Stimulated activated CD8-positive, alpha-beta memory T cell treated with anti-CD3 and anti-CD28 coated beads, Interleukin-12 subunit alpha, Interleukin-12 subunit beta, amount 100 ng/mL, for 24 hours (primary cell): Measurements from ENCODE around the gene NUDT8.
"Not testable (repeated sequence)": the region's sequence is repeated elsewhere in the genome, so short reads cannot be mapped to it uniquely, and the experiment has no call there.

Experiments used
- DNase-seq: peaks from one replicate; pipeline ENCODE4 v3.0.0-alpha.2; 2020; ENCODE audit errors: extremely low read depth

The NUDT8 gene

DNA sequence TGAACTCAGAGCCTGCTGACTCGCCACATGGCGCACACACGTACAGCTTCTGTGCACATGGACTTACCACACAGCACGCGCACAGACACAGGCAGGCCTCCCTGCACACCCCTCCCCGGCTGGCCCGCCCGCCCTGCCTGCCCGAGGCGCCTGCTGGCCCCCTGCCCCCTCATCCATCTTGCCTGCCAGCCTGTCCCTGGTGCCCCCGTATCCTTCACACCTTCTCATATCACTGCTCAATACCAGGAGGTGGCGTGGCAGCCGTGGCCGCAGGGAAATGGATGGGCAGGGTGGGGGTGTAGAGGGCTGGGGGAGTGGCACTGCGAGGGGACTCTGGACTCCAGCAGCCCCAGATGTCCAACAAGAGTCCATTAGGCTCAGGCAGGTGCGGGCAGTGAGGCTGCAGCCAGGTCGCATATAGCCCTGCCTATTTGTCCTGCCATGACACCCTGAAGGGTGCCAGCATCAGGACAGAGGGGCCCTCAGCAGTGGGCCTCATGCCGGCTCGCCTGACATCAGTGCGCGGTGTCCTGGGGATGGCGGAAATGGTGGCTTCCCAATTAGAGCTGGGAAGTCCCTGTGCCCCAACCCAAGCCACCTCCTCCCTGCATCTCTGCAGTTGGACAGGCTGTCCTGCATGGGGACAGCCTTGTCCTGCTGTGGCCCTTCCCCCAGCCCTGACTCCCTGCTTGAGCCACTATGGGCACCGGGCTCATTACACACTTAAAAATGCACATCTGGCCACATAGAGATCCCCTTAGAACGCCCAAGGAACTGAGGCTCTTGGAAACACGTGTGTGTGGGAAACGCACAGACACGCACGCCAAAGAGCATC, 11.8 kb upstream of the NUDT8 start:
- no peak for DNase-seq

DNA sequence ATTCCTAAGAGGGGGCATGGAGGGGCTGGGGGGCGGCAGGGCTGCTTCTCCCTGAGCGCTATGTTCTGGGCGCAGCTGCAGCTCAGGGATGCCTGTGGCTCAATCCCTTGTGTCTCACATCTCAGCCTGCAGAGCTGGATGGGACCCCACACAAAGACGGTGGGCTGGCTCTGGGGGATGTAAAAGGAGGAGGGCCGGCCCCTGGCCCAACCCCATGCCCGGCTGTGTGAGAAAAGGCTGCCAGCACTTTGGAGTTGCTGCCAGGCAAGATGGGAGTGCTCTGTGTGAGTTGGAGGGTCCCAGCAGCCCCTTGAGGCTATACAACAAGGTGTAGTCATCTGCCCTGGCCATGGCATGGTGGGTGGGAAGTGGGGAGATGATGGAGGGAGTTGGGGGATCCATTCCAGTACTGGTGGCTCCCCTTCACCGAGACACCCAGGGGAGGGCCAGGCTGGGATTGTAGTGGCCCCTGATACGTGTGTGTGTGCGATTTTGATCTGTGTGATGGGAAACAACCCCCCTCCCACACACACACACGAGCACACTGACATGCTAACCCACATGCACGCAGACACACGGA, 11.1 kb upstream of the NUDT8 start:
- DNase-seq, result no peak

DNA sequence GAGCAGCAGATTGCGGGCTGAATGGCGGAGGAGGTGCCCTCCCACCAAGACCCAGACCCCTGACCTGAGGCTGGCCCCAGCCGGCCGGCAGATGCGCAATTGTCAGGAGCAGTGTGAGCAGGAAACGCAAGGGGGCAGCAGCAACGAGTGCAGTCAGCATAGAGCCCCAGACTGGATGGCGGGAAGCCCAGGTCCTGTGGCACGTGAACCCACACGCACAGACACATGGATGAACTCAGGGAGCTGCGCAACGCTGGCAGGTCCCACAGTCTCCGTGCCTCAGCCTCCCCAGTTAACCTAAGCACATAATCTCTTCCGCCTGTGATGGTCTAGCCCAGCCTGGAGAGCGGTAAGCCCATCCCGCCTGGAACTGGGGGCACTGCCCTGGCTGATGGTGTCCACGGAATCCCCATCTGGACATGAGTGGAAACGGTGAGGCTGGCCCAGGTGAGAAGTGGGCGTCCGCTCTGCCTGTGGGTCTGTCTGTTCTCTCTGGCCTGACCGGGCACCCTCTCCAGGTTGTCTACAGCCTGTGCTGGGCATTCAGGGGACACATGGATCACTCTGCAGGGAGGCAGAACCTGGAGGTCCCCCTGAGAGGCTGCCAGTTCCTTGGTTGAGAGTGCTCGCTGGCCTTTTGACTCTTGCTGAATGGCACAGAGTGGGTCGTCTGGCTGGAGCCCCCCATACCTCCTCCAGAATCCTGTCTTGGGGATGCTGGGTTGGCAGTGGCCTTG, 10.5 kb upstream of the NUDT8 start:
- DNase-seq, result no peak

DNA sequence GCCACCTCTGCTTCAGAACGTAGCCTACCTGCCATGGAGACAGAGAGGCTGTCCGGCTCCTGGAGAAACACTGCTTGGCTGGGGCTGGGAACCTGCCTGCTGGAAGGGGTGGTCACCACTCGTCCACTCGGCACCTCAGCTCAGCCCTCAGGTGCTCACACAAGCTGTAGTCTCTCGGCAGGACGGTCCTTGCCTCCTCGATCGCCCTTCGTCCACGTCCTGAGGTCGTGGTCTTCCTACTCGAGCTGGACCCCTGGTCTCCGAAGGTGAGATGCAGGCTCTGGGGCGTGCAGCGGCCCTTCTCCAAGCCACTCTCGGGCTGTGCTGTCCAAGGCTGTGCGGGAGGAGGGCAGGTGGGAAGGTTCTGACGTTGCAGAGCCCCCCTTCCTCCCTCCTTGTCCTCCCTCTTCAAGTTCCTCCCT, 9.7 kb upstream of the NUDT8 start, which contains the start of gene TBX10:
TSS of gene TBX10 (minus strand) at position 326 of the 422 bp plus-strand sequence. CDS start at position 35, 291 bp downstream.
- no peak for DNase-seq

DNA sequence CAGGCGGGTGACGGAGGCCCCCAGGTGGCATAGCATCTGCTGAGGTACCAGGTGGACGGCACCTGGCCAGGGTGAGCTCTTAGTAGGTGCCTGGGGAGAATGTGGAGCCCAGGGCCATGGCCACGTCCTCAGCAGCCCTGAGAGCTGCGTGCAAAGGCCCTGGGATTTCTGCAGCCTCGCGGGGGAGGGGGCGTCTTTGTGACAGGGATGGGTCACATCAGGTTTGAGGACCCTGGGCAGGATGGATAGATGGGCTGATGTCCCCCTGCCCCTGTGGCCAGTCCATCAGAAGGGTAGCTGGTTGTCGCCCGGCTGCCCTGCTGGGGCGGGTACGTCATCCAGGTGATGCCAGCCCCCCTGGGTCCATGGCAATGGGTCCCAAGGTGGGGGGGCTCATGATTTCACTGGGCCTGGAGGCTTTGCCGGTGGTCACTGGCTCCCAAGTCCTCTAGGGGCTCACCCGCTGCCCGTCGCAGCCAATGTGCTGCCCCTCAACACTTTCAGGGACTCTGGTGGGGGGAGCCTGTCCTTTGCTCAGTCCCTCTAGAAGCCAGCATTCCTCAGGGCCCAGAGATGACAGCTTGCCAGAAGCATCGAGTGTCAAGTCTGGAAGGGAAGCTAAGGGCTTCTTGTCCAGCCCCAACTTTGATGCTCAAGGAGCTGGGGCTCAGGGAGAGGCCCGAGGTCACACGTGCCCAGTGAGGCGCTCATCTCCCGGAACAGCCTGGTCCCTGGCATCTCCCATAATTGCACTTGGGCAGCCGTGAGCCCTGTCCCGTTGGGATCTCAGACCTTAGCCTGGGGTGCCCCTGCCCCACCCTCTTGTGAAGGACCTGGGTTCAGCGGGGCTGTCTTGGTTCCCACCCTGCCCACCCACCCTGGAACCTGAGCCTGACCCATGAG, 9.0 kb upstream of the NUDT8 start:
- DNase-seq, result no peak

DNA sequence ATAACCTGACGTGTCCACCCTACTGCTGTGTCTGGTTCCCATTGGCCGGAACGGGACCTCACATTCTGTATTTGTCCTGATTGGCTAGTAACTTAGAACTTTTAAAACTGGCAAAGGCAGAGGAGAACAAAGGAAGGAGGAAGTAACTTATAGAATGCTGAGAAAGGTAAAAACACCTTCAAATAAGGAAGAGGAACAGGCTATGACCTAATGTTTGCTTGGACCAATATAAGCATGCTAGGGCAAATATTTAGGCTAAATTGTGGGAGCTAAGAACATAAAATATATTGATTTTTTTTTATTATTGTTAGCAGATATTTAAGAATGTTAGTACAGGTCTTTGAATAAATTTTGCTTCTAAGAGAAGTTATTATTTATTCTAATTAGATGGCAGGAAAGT, 7.7 kb upstream of the NUDT8 start:
- DNase-seq, result not testable (repeated sequence)

DNA sequence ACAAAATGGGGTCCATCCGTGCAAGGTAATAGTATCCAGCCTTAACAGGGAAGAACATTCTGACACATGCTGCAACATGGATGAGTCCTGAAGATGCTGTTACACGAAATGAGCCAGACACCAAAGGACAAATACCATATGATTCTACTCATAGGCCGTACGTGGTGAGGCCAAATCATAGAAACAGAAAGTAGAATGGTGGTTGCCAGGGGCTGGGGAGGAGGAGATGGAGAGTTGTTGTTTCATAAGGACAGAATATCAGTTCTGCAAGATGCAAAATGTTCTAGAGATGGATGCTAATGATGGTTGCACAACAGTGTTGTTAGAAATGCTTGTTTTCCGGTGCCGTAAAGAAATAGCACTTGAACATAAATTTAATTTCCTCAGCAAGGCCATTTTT, 7.2 kb upstream of the NUDT8 start:
- no peak for DNase-seq

DNA sequence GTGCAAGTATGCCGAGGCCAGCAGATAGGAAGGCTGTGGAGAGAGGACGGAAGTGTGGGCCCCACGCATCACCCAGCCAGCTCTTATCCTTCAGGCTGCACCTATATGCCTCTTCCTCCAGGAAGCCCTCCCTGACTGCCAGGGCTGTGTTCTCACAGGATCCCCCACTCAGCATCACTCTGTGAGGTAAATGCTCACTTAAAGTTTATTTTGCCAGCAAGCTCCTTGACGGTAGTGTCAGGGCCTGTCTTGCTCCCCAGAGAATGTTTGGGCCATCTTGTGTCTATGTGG, 5.4 kb upstream of the NUDT8 start:
- no peak for DNase-seq

DNA sequence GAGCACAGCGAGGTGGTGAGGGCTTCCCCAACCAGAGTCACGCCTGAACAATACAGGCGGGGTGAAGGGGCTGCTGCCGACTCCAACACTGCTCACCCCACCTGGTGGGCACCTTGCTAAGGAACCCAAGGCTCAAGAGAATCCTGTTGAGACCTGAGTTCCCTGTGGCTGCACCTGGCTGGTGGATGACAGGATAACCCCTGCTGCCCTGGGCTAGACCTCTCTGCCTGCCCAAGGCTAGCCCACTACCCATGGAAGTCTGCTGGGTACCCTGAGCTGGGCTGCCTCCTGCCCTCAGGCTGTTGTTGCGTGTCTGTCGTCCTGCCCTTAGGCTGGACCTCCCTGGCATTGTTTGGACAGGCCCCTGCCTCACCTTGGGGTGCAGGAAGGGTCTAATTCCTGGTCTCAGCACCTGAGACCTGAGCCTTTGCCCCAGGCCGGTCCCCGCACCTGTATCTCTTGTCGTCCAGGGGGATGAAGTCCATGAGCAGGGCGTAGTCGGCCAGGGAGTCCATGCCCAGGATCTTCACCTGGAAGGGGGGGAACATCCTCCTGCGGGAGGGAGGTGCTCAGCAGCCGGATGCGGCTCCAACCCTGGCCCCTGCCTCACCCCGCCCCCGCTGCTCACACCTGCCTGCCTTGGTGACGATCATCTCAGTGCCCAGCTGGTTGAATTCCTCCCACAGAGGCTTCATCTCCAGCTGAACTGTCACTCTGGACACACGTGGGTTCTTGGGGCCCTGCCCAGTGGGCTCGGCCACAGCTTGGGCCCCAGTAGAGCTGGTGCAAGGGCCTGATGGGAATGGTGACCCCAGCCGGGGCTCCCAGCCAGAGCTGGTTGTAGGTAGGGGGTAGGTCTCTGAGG, 4.9 kb upstream of the NUDT8 start:
- no peak for DNase-seq

DNA sequence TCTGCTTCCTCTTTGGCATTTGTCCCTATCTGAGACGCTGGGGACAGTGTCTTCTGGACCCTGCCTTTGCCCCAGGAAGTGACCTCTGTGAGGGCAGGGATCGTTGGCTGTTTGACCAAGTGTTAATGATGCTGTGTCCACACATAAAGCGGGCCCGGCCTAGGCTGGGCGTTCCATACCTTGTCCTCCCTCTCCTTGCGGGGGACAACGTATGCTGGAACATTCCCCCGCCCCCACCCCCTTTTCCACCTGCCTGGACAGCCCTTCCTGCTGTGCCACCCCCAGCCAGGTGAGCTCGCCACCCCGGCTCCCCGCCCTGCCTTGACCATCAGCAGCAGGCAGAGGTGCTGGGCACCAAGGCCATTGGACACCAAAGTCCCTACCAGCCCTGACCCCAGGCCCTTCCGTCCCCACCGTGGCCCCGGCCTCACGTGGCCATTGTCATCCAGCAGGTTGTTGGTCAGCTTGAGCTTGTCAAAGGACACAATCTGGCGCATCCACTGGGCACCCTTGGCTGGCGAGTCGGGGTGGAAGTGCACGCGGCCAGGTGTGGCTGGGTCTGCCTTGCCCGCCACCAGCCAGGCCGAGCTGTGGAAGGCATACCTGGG, 4.1 kb upstream of the NUDT8 start:
- no peak for DNase-seq

DNA sequence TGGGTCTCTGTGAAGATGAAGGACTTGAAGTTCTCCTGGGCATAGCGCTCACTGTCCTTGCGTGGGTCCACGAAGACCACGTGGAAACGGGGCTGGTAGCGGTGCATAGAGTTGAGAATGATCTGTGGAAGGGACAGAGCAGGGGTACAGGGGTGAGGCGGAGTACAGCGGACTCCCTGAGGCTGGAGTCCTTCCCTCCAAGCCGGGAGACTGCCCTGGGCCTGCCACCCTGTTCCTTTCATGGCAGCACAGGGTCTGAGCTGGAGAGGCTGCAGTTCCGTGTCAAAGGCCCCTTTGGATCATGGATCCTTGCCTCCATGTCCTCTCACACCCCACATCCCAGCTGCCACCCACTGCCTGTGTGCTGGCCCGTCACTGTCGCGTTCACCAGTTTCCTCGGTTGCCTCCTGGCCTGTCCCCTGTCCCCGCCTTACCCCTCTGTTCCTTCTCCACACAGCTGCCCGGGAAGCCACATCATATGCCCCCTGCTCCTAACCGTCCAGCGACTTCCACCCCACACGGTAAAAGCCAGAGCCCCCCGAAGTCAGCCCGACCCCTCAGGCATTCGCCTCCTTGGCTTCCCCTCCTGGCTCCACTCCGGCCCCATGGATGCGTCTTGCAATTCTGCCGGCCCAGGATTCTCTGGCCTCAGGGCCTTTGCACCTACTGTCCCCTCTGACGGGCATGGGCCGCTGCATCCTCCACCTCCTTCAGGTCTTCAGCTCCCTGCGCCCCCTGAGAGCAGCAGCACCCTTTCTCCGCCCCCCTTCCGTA, 3.4 kb upstream of the NUDT8 start:
- no peak for DNase-seq

DNA sequence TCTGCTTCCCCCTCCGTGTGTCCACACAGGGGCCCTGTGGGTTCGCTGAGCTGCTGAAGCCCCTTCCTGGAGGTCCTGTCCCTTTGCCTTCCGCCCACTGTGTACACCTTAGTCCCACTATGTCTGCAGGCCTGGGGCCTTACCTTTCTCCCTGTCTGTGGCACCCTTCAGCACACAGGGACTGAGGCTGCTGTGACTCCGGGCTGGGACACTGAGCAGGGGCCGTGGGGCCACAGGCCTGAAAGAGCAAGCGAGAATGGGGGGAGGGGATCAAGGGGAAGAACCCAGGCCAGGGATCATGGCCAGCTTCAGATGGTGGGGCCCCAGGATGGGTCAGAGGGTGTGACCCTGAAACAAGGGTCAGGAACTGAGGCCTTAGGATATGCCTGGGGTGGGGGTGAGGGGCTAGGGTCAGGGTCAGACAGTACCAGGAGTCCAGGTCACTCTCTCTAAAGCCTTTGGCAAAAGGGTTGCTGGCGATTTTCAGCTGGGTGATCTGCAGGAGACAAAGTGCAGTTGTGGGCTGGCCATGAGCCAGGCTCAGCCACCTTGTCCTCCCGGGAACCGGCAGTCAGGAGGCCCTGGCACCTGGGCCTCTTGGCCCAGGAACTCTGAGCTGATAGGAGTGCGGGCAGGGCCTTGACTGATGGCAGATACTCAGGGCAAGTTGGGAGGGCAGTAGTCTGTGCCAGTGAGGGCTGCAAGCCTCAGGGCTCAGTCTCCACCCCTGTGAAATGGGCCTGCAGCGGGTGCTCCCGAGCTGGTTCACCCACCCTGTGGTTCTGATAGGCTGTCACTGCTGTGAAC, 2.6 kb upstream of the NUDT8 start:
- no peak for DNase-seq

DNA sequence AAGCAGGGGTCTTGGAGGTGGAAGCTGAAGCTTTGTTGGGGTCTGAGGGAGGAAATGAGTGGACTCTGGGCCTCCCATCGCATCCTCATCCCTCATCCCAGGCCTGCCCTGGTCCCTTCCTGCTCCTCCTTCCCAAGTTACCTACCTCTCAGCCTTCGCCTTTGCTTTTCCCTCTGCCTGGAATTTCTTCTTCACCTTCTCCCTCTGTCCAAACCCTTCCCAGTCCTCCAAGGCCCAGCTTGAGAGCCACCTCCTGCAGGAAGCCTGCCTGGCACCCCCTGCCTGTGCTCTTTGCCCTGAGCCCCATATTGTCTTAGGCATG, 2.1 kb upstream of the NUDT8 start:
- DNase-seq, result no peak

DNA sequence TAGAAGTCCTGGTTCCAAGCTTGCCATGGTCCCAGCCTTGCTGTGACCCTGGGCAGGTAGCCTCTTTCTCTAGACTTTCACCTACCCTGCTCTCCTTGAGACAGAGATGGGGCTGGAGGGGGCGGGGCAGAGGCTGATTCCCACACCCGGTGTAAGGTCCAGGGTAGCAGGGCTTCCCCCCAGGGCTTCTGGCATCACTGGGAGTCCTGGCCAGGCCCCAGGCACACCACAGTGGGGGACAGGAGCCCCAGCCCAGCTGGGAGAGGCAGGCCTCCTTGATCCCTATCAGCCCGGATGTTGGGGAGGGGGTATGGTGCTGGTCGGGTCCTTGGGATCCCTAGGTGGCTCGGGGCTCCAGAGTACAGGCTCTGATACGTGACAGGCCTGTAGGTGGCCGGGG, 1.7 kb upstream of the NUDT8 start:
- DNase-seq, result no peak

DNA sequence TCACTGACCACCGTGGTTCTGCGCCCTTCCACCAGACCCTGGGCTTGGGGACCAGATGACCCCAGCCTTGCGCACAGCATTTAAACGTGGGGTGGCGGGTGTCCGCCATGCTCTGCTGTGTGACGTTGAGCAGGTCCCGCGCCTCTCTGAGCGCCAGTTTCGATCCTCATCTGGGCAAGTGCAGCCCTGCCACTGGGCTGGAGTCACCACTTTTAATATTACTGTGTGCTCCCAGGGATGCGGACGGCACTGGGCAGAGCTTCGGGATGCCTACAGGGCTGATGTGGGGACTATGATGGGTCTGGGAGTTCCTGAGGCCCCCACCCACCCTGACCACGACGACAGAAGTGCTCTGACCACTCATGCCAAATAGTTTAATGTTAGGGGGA, 1.2 kb upstream of the NUDT8 start:
- DNase-seq, result no peak

DNA sequence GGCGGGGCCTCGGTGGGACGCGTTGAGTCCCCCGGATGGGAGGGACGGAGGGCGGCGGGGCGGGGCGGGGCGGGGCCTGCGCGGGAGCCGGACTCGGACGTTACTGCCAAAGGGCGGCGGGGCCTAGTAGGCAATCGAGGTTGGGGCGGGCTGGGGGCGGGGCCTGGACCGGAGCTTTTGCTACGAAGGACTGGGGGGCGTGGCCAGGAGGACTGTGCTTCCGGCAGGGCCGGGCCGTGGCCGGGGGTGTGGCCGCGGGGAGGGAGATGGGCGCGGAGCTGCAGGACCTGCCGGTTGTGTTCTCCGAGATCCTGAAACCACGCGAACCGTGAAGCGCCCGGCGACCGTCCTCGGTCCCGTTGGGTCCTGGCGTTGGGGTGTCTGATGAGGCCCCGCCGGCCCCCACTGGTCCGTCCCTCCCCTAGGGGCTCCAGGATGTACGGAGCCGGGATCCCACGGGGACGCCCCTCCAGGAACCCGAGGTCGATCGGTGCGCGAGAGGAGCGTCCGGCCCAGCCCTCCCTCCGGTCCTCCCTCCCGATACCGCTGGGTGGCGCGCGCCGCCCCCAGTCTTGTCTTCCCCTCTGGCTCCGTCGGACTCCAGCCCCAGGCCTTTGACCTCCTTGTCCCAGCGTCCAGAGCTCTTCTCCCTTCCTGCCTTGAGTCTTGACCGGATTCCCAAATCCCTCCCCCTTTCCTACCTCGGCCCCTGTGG, 648 bp upstream of the NUDT8 start:
- DNase-seq, result peak; percentile 96

DNA sequence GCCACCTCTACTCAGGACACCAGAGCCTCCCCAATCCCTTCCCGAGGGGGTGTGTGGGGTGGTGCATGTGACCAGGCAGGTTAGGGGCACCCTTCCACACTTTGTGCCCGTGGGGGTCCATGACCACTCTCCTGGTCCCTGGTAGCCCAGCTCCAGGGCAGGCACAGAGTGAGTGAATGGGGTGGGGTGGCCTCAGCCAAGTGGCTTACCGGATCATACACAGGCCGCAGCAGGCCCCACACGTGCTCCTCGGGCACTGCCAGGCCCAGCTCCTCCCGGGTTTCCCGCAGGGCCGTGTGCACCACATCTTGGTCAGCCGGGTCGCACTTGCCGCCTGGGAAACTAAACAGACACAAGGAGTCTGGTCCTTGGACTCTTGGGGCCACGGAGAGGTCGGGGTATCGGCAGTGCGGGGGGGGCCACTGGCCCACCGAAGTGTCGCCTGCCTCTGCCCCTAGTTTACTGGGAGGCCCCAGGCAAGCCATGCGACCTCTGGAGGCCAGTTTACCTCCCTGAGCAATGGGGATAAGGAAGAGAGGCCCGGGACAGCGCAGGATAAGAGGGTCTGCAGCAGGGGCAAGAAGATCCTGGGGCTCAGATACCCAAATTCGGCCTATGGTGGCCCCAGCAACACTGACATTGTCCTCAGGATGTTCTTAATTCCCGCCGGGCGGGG, 889 bp downstream of the NUDT8 start:
- DNase-seq, result no peak
